Measurements from ENCODE around the gene HIBADH. TPM values are rescaled to one million over a fixed set of nuclear protein-coding genes. Genes with fewer than 3 reads are reported as not detected.

The HIBADH gene
- polyA plus RNA-seq, 4 donors, result 30.5 to 50.8 (median 46.8) TPM

GRCh38 chr7:27608776-27609495 is 53.7 kb downstream of the HIBADH start:
- no peak for FAIRE-seq
- 49 to 93% (median 63%) methylated on average over 1 of the region's 1 CpG for WGBS, 3 donors
- DNase-seq, result peak; percentile 33 to 48
- Histone ChIP-seq H3K4me3 (ENCODE audit: low read depth in 1 of 3, low read length in 3 of 3) (no peak overlapping the region), H3K9me3 (ENCODE audit: control insufficient read depth in 2 of 2, insufficient read depth in 1 of 2, low read depth in 1 of 2, low read length in 1 of 2) (no peaks in the 10 kb centered on the region), H3K27ac (ENCODE audit: low read depth in 1 of 3, low read length in 2 of 3) (peak overlapping the region in 1 of 3 donors; percentile 48), H3K27me3 (ENCODE audit: control insufficient read depth in 3 of 3, insufficient read depth in 3 of 3, low read length in 3 of 3) (no peaks in the 10 kb centered on the region), H3K36me3 (ENCODE audit: control insufficient read depth in 3 of 3, insufficient read depth in 2 of 3, low read depth in 1 of 3, low read length in 3 of 3) (no peaks in the 10 kb centered on the region), H3K4me1 (ENCODE audit: control insufficient read depth in 3 of 3, insufficient read depth in 2 of 3, low read depth in 1 of 3, low read length in 2 of 3) (peaks cover 0 to 4% (median 2%) of the 10 kb centered on the region in 3 donors)

DNA sequence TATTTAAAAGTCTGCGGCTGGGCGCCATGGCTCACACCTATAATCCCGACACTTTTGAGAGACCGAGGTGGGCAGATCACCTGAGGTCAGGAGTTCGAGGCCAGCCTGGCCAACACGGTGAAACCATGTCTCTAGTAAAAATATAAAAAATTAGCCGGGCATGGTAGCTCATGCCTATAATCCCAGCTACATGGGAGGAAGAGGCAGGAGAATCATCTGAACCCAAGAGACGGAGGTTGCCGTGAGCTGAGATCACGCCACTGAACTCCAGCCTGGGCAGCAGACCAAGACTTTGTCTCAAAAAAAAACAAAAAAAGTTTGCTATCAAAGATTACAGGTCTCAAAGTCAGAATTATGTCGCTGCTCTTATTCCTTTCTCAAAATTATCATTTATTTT is 55.5 kb downstream of the HIBADH start:
- DNase-seq, result no peak
- Histone ChIP-seq H3K4me1 (ENCODE audit: control insufficient read depth in 3 of 3, insufficient read depth in 2 of 3, low read depth in 1 of 3, low read length in 2 of 3) (peaks cover 0 to 4% (median 2%) of the 10 kb centered on the region in 3 donors), H3K9me3 (ENCODE audit: control insufficient read depth in 2 of 2, insufficient read depth in 1 of 2, low read depth in 1 of 2, low read length in 1 of 2) (no peaks in the 10 kb centered on the region), H3K27ac (ENCODE audit: low read depth in 1 of 3, low read length in 2 of 3) (peak overlapping the region in 1 of 3 donors; percentile 64), H3K27me3 (ENCODE audit: control insufficient read depth in 3 of 3, insufficient read depth in 3 of 3, low read length in 3 of 3) (no peaks in the 10 kb centered on the region), H3K4me3 (ENCODE audit: low read depth in 1 of 3, low read length in 3 of 3) (no peak overlapping the region), H3K36me3 (ENCODE audit: control insufficient read depth in 3 of 3, insufficient read depth in 2 of 3, low read depth in 1 of 3, low read length in 3 of 3) (no peaks in the 10 kb centered on the region)
- no peak for FAIRE-seq
- WGBS, 3 donors, result 93 to 96% (median 93%) methylated on average over 11 of the region's 11 CpGs

GRCh38 chr7:27606270-27607209 is 56.1 kb downstream of the HIBADH start:
- Histone ChIP-seq H3K27me3 (ENCODE audit: control insufficient read depth in 3 of 3, insufficient read depth in 3 of 3, low read length in 3 of 3) (no peaks in the 10 kb centered on the region), H3K9me3 (ENCODE audit: control insufficient read depth in 2 of 2, insufficient read depth in 1 of 2, low read depth in 1 of 2, low read length in 1 of 2) (no peaks in the 10 kb centered on the region), H3K4me1 (ENCODE audit: control insufficient read depth in 3 of 3, insufficient read depth in 2 of 3, low read depth in 1 of 3, low read length in 2 of 3) (peaks cover 0 to 4% (median 2%) of the 10 kb centered on the region in 3 donors), H3K4me3 (ENCODE audit: low read depth in 1 of 3, low read length in 3 of 3) (no peak overlapping the region), H3K36me3 (ENCODE audit: control insufficient read depth in 3 of 3, insufficient read depth in 2 of 3, low read depth in 1 of 3, low read length in 3 of 3) (no peaks in the 10 kb centered on the region), H3K27ac (ENCODE audit: low read depth in 1 of 3, low read length in 2 of 3) (peak overlapping the region in 2 of 3 donors; percentile 20 to 64)
- 39 to 64% (median 54%) methylated on average over 4 of the region's 4 CpGs for WGBS, 3 donors
- FAIRE-seq (peak; percentile 87), DNase-seq (peak; percentile 81 to 84)

GRCh38 chr7:27605689-27606269 is 56.9 kb downstream of the HIBADH start:
- no peak overlapping the region for H3K4me3 ChIP-seq (ENCODE audit: low read depth in 1 of 3, low read length in 3 of 3)
- peaks cover 0 to 4% (median 2%) of the 10 kb centered on the region in 3 donors for H3K4me1 ChIP-seq (ENCODE audit: control insufficient read depth in 3 of 3, insufficient read depth in 2 of 3, low read depth in 1 of 3, low read length in 2 of 3)
- 28 to 38% (median 38%) methylated on average over 2 of the region's 2 CpGs for WGBS, 3 donors
- DNase-seq (peak; percentile 23 to 46), FAIRE-seq (peak; percentile 84)
- no peaks in the 10 kb centered on the region for H3K9me3 ChIP-seq (ENCODE audit: control insufficient read depth in 2 of 2, insufficient read depth in 1 of 2, low read depth in 1 of 2, low read length in 1 of 2)
- no peaks in the 10 kb centered on the region for H3K27me3 ChIP-seq (ENCODE audit: control insufficient read depth in 3 of 3, insufficient read depth in 3 of 3, low read length in 3 of 3)
- no peaks in the 10 kb centered on the region for H3K36me3 ChIP-seq (ENCODE audit: control insufficient read depth in 3 of 3, insufficient read depth in 2 of 3, low read depth in 1 of 3, low read length in 3 of 3)
- peak overlapping the region in 2 of 3 donors; percentile 20 to 45 for H3K27ac ChIP-seq (ENCODE audit: low read depth in 1 of 3, low read length in 2 of 3)

GRCh38 chr7:27605283-27605682 is 57.4 kb downstream of the HIBADH start:
- H3K36me3 ChIP-seq (ENCODE audit: control insufficient read depth in 3 of 3, insufficient read depth in 2 of 3, low read depth in 1 of 3, low read length in 3 of 3), result no peaks in the 10 kb centered on the region
- no peak overlapping the region for H3K27ac ChIP-seq (ENCODE audit: low read depth in 1 of 3, low read length in 2 of 3)
- no peaks in the 10 kb centered on the region for H3K9me3 ChIP-seq (ENCODE audit: control insufficient read depth in 2 of 2, insufficient read depth in 1 of 2, low read depth in 1 of 2, low read length in 1 of 2)
- no peak for FAIRE-seq
- H3K4me3 ChIP-seq (ENCODE audit: low read depth in 1 of 3, low read length in 3 of 3), result no peak overlapping the region
- WGBS, 3 donors, result 81 to 96% (median 95%) methylated on average over 2 of the region's 2 CpGs
- H3K4me1 ChIP-seq (ENCODE audit: control insufficient read depth in 3 of 3, insufficient read depth in 2 of 3, low read depth in 1 of 3, low read length in 2 of 3), result peaks cover 0 to 4% (median 2%) of the 10 kb centered on the region in 3 donors
- H3K27me3 ChIP-seq (ENCODE audit: control insufficient read depth in 3 of 3, insufficient read depth in 3 of 3, low read length in 3 of 3), result no peaks in the 10 kb centered on the region
- DNase-seq, result no peak

DNA sequence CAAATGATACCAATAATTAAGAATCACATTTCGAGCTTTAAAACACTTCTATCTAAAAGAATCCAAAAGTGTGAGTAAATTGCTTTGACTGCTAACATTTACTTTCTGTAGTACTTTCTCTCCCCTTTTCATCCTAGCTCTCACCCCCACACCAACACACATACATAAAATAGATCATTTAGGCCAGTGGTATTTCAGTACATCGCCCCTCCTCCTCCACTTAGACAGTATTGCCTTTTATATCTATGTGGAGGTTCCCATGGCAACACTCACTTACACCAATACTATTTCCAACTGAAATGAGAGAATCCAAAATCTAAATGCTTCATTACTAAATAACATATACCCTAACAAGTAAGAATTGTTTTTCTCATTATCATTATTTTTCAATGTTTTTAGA is 58.9 kb downstream of the HIBADH start:
- no peaks in the 10 kb centered on the region for H3K9me3 ChIP-seq (ENCODE audit: control insufficient read depth in 2 of 2, insufficient read depth in 1 of 2, low read depth in 1 of 2, low read length in 1 of 2)
- FAIRE-seq (no peak), DNase-seq (no peak)
- peaks cover 0 to 3% (median 2%) of the 10 kb centered on the region in 3 donors for H3K4me1 ChIP-seq (ENCODE audit: control insufficient read depth in 3 of 3, insufficient read depth in 2 of 3, low read depth in 1 of 3, low read length in 2 of 3)
- whole genome bisulfite sequencing, 3 donors, result 97 to 100% (median 98%) methylated on average over 2 of the region's 2 CpGs
- no peak overlapping the region for H3K4me3 ChIP-seq (ENCODE audit: low read depth in 1 of 3, low read length in 3 of 3)
- H3K27me3 ChIP-seq (ENCODE audit: control insufficient read depth in 3 of 3, insufficient read depth in 3 of 3, low read length in 3 of 3), result no peaks in the 10 kb centered on the region
- H3K27ac ChIP-seq (ENCODE audit: low read depth in 1 of 3, low read length in 2 of 3), result no peak overlapping the region
- H3K36me3 ChIP-seq (ENCODE audit: control insufficient read depth in 3 of 3, insufficient read depth in 2 of 3, low read depth in 1 of 3, low read length in 3 of 3), result no peaks in the 10 kb centered on the region

DNA sequence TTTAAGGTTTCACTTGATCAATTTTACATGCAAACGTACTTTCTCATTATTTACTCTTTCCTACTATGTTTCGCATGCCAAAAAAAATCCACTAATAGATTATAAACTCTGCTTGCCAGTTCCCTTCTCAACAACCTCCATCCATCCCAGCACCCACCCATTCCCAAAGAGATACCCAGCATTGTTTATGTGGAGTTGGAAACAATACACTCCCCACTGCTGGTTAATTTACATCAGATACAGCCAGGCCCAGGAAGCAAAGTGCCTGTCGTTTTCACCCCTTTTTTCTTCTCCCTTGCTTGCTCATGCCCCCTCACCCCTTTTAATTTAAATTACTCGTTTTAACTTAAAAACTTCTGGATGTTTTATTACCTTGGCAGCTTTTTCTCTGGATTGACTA is 59.9 kb downstream of the HIBADH start:
- peaks cover 0 to 2% (median 0%) of the 10 kb centered on the region in 3 donors for H3K4me1 ChIP-seq (ENCODE audit: control insufficient read depth in 3 of 3, insufficient read depth in 2 of 3, low read depth in 1 of 3, low read length in 2 of 3)
- DNase-seq (no peak), FAIRE-seq (no peak)
- no peaks in the 10 kb centered on the region for H3K9me3 ChIP-seq (ENCODE audit: control insufficient read depth in 2 of 2, insufficient read depth in 1 of 2, low read depth in 1 of 2, low read length in 1 of 2)
- H3K4me3 ChIP-seq (ENCODE audit: low read depth in 1 of 3, low read length in 3 of 3), result no peak overlapping the region
- H3K36me3 ChIP-seq (ENCODE audit: control insufficient read depth in 3 of 3, insufficient read depth in 2 of 3, low read depth in 1 of 3, low read length in 3 of 3), result no peaks in the 10 kb centered on the region
- no peak overlapping the region for H3K27ac ChIP-seq (ENCODE audit: low read depth in 1 of 3, low read length in 2 of 3)
- H3K27me3 ChIP-seq (ENCODE audit: control insufficient read depth in 3 of 3, insufficient read depth in 3 of 3, low read length in 3 of 3), result no peaks in the 10 kb centered on the region
- WGBS, 3 donors, result 56 to 66% (median 59%) methylated on average over 4 of the region's 4 CpGs

DNA sequence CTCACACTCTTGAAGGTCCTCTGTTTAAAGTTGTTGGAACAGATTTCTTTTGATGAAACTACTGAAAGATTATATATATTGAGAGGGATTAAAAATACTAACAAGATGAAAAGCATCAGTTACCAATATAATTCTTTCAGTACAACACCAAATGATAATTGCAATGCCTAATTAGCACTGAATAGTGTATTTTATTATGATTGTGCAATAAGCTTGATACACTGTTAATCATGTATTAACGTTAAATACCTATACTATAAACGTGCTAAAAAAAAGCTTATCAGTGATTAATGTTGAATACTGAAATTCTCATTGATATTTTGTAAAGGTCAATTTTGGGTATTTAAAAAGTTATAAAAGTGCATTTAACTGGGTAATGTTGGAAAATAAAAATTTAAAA is 61.5 kb downstream of the HIBADH start:
- H3K36me3 ChIP-seq (ENCODE audit: control insufficient read depth in 3 of 3, insufficient read depth in 2 of 3, low read depth in 1 of 3, low read length in 3 of 3), result no peaks in the 10 kb centered on the region
- 44 to 69% (median 61%) methylated on average over 2 of the region's 2 CpGs for WGBS, 3 donors
- no peak overlapping the region for H3K4me3 ChIP-seq (ENCODE audit: low read depth in 1 of 3, low read length in 3 of 3)
- H3K27me3 ChIP-seq (ENCODE audit: control insufficient read depth in 3 of 3, insufficient read depth in 3 of 3, low read length in 3 of 3), result no peaks in the 10 kb centered on the region
- no peak overlapping the region for H3K27ac ChIP-seq (ENCODE audit: low read depth in 1 of 3, low read length in 2 of 3)
- no peak for FAIRE-seq
- no peak for DNase-seq
- H3K4me1 ChIP-seq (ENCODE audit: control insufficient read depth in 3 of 3, insufficient read depth in 2 of 3, low read depth in 1 of 3, low read length in 2 of 3), result no peaks in the 10 kb centered on the region
- no peaks in the 10 kb centered on the region for H3K9me3 ChIP-seq (ENCODE audit: control insufficient read depth in 2 of 2, insufficient read depth in 1 of 2, low read depth in 1 of 2, low read length in 1 of 2)
